ENCODE data around the gene CHMP6. TPM values are rescaled to one million over a fixed set of nuclear protein-coding genes. Genes with fewer than 3 reads are reported as not detected.

The CHMP6 gene
- total RNA-seq, 2 experiments from 2014 or later: 7.9 to 23.8 TPM

DNA sequence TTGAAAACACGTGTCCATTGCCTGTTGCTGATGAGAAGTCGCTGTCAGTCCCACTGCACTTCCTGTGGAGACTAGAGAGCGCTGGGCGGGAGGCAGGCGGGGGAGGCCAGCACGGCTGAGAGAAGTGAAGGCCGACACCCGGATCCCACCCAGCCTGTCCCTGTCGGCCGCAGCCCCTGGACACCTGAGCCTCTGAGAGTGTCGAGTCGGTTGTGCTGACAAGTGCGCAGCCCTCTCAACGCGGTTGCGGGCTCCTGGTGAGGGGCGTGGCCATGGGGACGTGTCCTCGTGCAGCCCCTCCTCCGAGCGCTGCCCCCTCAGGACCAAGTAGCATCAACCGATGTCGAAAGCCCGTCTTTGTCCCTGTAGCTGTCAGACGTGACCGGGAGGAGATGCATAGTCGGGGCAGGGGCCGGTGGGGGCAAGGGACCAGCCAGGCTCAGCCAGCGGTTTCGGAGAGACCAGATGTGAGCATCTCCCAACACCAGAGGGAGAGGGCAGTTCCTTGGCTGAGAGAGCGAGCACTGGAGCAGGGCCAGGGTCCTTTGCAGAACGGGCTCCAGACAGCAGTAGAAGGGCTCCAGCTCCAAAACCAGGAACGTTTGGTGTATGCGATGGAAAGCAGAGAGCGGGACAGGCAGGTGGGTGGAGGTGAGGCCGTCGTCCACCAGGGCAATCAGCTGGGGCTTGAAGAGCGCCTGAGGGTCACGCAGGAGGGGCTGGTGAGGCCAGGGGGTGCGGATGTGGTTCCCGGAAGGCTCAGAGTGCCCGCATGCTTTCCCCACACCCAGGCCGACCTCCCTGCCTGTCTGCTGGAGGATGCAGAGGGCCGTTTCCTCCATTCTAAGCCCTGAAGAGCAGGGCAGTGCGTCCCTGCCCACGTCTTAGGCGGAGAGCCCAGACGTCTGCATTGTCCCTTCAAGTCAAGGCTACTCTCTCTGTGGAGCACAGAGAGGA lies 43.3 kb upstream of the CHMP6 start:
- Histone ChIP-seq H2AFZ (ENCODE audit: low read length) (no peak overlapping the region), H3K27ac (ENCODE audit: low read depth, low read length, poor library complexity, severe bottlenecking) (no peak overlapping the region), H3K4me2 (ENCODE audit: low read length) (no peak overlapping the region), H3K79me2 (ENCODE audit: insufficient read depth, low read depth, low read length) (no peaks in the 10 kb centered on the region), H3K9me2 (ENCODE audit: insufficient read depth, low read length) (no peaks in the 10 kb centered on the region), H3K4me1 (ENCODE audit: insufficient read depth, low read length, poor library complexity, severe bottlenecking) (no peaks in the 10 kb centered on the region), H3K9me3 (ENCODE audit: low read length) (no peaks in the 10 kb centered on the region), H4K20me1 (ENCODE audit: insufficient read depth, low read length) (no peaks in the 10 kb centered on the region), H3K36me3 (ENCODE audit: insufficient read depth, low read length) (peaks cover 18% of the 10 kb centered on the region), H3K4me3 (ENCODE audit: low read depth, low read length, poor library complexity, severe bottlenecking) (no peak overlapping the region)
- intact Hi-C loops (cut with micrococcal nuclease; ENCODE audit: unreplicated experiment): no loop called here
- no TSS peak for BruUV-seq (replicated peaks)
- DNase-seq (ENCODE audit: low spot score): no peak
- ChIA-PET CTCF (ENCODE audit: unreplicated experiment) (no interaction called here), POLR2A (no interaction called here)
- TF ChIP-seq, protein P1, sequence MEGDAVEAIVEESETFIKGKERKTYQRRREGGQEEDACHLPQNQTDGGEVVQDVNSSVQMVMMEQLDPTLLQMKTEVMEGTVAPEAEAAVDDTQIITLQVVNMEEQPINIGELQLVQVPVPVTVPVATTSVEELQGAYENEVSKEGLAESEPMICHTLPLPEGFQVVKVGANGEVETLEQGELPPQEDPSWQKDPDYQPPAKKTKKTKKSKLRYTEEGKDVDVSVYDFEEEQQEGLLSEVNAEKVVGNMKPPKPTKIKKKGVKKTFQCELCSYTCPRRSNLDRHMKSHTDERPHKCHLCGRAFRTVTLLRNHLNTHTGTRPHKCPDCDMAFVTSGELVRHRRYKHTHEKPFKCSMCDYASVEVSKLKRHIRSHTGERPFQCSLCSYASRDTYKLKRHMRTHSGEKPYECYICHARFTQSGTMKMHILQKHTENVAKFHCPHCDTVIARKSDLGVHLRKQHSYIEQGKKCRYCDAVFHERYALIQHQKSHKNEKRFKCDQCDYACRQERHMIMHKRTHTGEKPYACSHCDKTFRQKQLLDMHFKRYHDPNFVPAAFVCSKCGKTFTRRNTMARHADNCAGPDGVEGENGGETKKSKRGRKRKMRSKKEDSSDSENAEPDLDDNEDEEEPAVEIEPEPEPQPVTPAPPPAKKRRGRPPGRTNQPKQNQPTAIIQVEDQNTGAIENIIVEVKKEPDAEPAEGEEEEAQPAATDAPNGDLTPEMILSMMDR (conservative IDR thresholded peaks at IDR 0.05; ENCODE audit: low read length): no peak
- TF ChIP-seq EZH2phosphoT487 (IDR thresholded peaks at IDR 0.05; ENCODE audit: borderline replicate concordance, low read depth, low read length): no peak

DNA sequence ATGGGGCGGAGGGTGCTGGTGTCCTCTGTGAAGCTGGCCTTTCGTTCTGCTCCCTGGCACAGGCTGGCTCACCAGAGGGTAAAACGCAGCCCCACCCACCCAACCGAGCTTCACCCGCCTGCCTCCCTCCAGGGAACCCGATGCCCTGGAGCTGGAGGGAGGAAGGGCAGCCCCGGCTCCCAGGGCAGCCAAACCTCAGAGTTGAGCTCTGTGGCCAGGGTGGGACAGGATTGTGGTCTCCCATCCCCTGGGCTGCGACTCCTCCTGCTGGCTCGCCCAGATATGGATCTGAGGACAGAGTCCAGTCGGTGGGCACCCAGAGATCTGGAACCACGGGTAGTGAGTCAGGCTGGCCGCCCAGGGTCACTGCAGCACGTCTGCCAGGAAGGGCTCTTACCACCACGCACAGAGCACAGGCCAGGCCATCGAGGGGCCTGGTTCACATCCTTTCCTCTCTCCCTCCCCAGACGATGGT lies 42.6 kb upstream of the CHMP6 start:
- H4K20me1 ChIP-seq (ENCODE audit: insufficient read depth, low read length): no peaks in the 10 kb centered on the region
- H3K79me2 ChIP-seq (ENCODE audit: insufficient read depth, low read depth, low read length): no peaks in the 10 kb centered on the region
- H3K4me3 ChIP-seq (ENCODE audit: low read depth, low read length, poor library complexity, severe bottlenecking): no peak overlapping the region
- DNase-seq (ENCODE audit: low spot score): no peak
- no peaks in the 10 kb centered on the region for H3K9me2 ChIP-seq (ENCODE audit: insufficient read depth, low read length)
- TF ChIP-seq, protein P1 (conservative IDR thresholded peaks at IDR 0.05; ENCODE audit: low read length): no peak
- TF ChIP-seq EZH2phosphoT487 (IDR thresholded peaks at IDR 0.05; ENCODE audit: borderline replicate concordance, low read depth, low read length): no peak
- H3K36me3 ChIP-seq (ENCODE audit: insufficient read depth, low read length): peaks cover 18% of the 10 kb centered on the region
- no TSS peak for BruUV-seq (replicated peaks)
- H3K27ac ChIP-seq (ENCODE audit: low read depth, low read length, poor library complexity, severe bottlenecking): no peak overlapping the region
- H2AFZ ChIP-seq (ENCODE audit: low read length): no peak overlapping the region
- intact Hi-C loops (cut with micrococcal nuclease; ENCODE audit: unreplicated experiment): no loop called here
- no peaks in the 10 kb centered on the region for H3K4me1 ChIP-seq (ENCODE audit: insufficient read depth, low read length, poor library complexity, severe bottlenecking)
- ChIA-PET POLR2A (no interaction called here), CTCF (ENCODE audit: unreplicated experiment) (no interaction called here)
- no peak overlapping the region for H3K4me2 ChIP-seq (ENCODE audit: low read length)
- H3K9me3 ChIP-seq (ENCODE audit: low read length): no peaks in the 10 kb centered on the region

Measured in OCI-LY7 (cell line).